Osteocyte (in vitro differentiated cells): ENCODE data around the gene SGCD. TPM values are rescaled to one million over a fixed set of nuclear protein-coding genes. Genes with fewer than 3 reads are reported as not detected.

Source experiments
- DNase-seq: peaks from one replicate; pipeline ENCODE4 v3.0.0; 2021; ENCODE audit warnings: mixed read lengths; ENCODE audit not compliant: unreplicated experiment; ENCODE audit errors: extremely low spot score
- H3K27ac Mint-ChIP-seq: one replicate; pipeline ENCODE4 v1.8.0; 2021; ENCODE audit warnings: mild to moderate bottlenecking, mixed read lengths; ENCODE audit not compliant: unreplicated experiment
- H3K27me3 Mint-ChIP-seq: one replicate; pipeline ENCODE4 v1.8.0; 2021; ENCODE audit warnings: mixed read lengths; ENCODE audit not compliant: unreplicated experiment
- H3K36me3 Mint-ChIP-seq: one replicate; pipeline ENCODE4 v1.8.0; 2021; ENCODE audit warnings: mixed read lengths; ENCODE audit not compliant: unreplicated experiment
- H3K4me1 Mint-ChIP-seq: one replicate; pipeline ENCODE4 v1.8.0; 2021; ENCODE audit warnings: mixed read lengths; ENCODE audit not compliant: unreplicated experiment
- H3K4me3 Mint-ChIP-seq: one replicate; pipeline ENCODE4 v1.8.0; 2021; ENCODE audit warnings: mild to moderate bottlenecking, moderate library complexity, mixed read lengths; ENCODE audit not compliant: unreplicated experiment
- H3K9me3 Mint-ChIP-seq: one replicate; pipeline ENCODE4 v1.8.0; 2021; ENCODE audit warnings: mixed read lengths; ENCODE audit not compliant: unreplicated experiment
- total RNA-seq: library from RNA; stranded (reverse); gene quantifications from 2 replicates; pipeline ENCODE4 v1.2.1, GENCODE V29; 2021
- TF ChIP-seq, protein P1 (sequence below): fragments of 200-600 bp; sonication (generic); IDR thresholded peaks from 2 replicates; pipeline ENCODE4 v1.5.0; 2021; ENCODE audit warnings: antibody characterized with exemption, mild to moderate bottlenecking, moderate library complexity

Gene SGCD
- total RNA-seq, 1 donor from 2014 or later = 13.1 TPM

DNA sequence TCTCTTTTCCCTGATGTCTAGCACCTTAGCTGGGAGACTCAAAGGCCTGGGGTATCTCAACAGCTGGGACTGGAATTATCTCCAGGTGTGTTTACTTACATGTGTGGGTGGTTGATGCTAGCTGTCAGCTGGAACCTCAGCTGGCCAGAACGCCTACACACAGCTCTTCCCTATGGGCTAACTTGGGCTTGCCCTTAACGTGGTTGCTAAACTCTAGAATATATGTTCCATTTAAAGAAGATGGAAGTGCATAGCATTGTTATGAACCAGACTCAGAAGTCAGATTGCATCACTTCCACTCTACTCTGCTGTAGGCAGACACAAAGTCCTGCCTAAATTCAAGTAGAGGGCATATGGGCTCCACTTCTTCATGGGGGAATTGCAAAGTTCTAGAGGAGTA is 29.3 kb downstream of the SGCD start:
- Mint-ChIP-seq H3K27ac (no peak overlapping the region), H3K4me1 (peaks cover 3% of the 10 kb centered on the region), H3K4me3 (no peak overlapping the region), H3K36me3 (no peaks in the 10 kb centered on the region), H3K9me3 (no peaks in the 10 kb centered on the region), H3K27me3 (no peaks in the 10 kb centered on the region)
- TF ChIP-seq, protein P1, sequence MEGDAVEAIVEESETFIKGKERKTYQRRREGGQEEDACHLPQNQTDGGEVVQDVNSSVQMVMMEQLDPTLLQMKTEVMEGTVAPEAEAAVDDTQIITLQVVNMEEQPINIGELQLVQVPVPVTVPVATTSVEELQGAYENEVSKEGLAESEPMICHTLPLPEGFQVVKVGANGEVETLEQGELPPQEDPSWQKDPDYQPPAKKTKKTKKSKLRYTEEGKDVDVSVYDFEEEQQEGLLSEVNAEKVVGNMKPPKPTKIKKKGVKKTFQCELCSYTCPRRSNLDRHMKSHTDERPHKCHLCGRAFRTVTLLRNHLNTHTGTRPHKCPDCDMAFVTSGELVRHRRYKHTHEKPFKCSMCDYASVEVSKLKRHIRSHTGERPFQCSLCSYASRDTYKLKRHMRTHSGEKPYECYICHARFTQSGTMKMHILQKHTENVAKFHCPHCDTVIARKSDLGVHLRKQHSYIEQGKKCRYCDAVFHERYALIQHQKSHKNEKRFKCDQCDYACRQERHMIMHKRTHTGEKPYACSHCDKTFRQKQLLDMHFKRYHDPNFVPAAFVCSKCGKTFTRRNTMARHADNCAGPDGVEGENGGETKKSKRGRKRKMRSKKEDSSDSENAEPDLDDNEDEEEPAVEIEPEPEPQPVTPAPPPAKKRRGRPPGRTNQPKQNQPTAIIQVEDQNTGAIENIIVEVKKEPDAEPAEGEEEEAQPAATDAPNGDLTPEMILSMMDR = no peak
- no peak for DNase-seq

DNA sequence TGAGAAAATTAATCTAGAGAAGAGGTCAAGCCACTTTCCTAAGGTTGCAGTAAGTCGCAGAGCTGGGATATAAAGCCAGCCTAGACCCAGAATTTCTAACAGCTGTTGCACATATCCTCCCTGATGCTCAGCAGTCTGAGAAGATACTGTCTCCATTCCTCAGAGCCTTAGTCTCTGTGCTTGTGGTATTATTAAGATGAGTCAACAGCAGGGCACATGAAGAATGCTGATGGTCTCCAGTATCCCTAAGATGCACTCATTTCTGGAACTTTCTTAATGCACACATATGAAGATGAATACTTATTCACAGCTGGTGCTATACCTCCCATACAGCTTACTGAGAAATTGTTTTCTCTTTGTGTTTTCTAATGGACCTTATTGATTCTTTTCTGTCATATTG is 32.5 kb downstream of the SGCD start:
- no peaks in the 10 kb centered on the region for H3K9me3 Mint-ChIP-seq
- no peak overlapping the region for H3K27ac Mint-ChIP-seq
- TF ChIP-seq, protein P1 = no peak
- H3K4me3 Mint-ChIP-seq = no peak overlapping the region
- peaks cover 5% of the 10 kb centered on the region for H3K36me3 Mint-ChIP-seq
- DNase-seq = no peak
- no peaks in the 10 kb centered on the region for H3K27me3 Mint-ChIP-seq
- H3K4me1 Mint-ChIP-seq = peaks cover 5% of the 10 kb centered on the region

DNA sequence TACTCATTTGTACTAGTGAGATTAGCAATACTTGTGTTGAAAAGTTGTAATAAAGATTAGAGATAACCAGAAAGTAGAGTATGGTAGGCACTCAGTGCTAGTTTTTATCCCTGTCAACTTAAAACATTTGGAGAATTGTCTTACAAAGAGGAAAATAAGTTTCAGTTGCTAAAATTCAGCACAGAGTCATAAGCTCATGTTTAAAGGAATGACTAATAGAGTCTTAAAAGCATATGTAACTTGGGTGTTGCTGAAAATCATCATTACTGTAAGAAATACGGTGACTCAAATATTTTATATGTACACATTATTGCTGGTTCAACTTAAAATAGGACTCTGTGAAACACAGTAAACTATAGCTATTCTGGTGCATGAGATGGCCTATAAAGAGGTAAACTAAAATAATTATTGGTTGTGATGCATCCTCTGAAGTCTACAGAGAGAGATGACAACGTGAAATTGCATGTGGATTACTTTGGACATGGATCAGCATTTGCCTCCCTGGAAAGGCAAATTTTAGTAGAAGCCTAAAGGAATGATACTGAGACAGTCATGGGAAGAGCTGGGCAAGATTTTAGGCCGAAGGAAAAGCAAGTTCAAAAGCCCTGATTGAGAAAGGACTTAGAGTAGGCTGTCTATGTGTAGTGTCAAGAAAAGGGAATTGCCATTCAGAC is 34.6 kb downstream of the SGCD start:
- DNase-seq = no peak
- Mint-ChIP-seq H3K4me3 (no peak overlapping the region), H3K4me1 (peaks cover 13% of the 10 kb centered on the region), H3K27ac (no peak overlapping the region), H3K36me3 (peaks cover 5% of the 10 kb centered on the region), H3K27me3 (no peaks in the 10 kb centered on the region), H3K9me3 (no peaks in the 10 kb centered on the region)
- TF ChIP-seq, protein P1 = no peak

DNA sequence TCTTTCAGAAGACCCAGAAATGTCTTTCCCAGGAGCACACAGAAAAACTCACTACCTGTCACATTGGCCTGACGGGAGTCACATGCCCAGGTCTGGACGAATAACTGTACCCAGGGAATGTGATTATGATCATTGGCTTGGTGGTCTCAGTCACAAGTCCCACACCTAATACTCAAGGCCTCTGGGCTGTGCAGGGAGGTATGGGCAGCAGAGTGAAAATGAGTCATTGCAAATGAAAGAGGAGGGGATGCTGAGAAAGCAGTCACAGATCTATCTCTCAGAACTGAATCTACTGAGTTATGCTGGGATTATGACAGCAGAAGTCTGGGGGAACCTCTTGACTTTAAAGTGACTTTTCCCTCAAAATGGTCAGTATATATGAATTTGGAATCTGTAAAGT is 36.9 kb downstream of the SGCD start:
- no peak overlapping the region for H3K27ac Mint-ChIP-seq
- TF ChIP-seq, protein P1 = no peak
- no peaks in the 10 kb centered on the region for H3K9me3 Mint-ChIP-seq

DNA sequence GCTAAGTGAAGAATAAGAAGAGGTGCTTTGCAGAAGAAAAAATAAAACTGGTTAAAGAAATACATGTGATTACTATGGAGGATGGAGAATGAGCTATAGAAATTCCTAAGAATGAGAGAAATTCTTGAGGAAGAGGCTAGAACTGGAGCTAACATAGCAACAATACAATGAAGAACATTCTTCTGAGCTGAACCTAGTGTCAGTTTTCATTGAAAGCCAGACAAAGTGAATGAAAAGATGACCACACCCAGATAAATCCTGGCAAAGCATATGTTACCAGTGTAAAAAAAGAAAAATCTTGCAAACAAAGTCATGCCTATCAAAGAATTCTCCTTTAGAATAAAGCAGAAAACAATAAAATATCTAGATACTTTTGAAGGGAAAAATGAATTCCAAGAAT is 39.6 kb downstream of the SGCD start:
- Mint-ChIP-seq H3K4me3 (no peak overlapping the region), H3K27ac (peak overlapping the region; percentile 54), H3K36me3 (peaks cover 5% of the 10 kb centered on the region), H3K9me3 (no peaks in the 10 kb centered on the region), H3K4me1 (peaks cover 20% of the 10 kb centered on the region), H3K27me3 (no peaks in the 10 kb centered on the region)
- TF ChIP-seq, protein P1 = no peak
- no peak for DNase-seq

More for the DNA sequence above, 36.9 kb downstream of the SGCD start:
- no peaks in the 10 kb centered on the region for H3K27me3 Mint-ChIP-seq
- no peak overlapping the region for H3K4me3 Mint-ChIP-seq
- H3K4me1 Mint-ChIP-seq = peaks cover 23% of the 10 kb centered on the region
- no peak for DNase-seq
- H3K36me3 Mint-ChIP-seq = peaks cover 5% of the 10 kb centered on the region
